ENCODE results near the gene ARHGEF25.
A peak's percentile ranks its signal among the peaks of the same experiment; 100 is the strongest.
"Not testable (repeated sequence)": the region's sequence is repeated elsewhere in the genome, so short reads cannot be mapped to it uniquely, and the experiment has no call there.

ARHGEF25 gene

DNA sequence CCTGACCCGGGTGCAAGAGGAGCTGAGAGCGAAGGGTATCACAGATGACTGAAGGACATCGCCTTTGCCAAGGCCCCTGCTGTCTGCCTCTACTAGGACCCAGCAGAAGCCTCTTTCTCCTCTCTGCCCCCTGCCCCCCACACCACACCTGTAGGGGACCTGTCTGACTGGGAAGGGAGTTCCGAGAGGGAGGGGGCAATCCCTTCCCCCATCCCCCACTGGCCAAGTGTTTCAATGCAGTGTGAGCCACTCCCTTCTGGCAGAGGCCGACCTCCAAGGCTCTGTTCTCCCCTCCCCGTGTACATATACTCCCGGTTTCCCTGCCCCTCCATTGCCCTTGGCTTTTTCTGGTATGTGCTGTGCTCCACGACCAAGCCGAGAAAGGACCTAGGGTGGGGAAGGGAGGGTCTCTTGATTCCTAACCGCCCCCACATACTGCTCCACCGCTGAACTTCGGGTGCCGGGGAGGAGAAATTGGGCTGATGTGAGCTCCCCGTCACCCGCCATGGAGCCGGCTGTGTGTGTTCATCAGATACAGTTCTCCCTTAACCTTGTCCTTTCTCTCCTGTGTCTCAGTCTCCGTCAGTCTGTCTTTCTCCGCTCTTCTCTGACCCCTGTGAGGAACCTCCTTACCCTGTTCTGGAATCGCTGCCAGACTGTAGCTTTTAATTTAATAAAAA, 2.0 kb upstream of the ARHGEF25 start:
- DNase-seq, result no peak

DNA sequence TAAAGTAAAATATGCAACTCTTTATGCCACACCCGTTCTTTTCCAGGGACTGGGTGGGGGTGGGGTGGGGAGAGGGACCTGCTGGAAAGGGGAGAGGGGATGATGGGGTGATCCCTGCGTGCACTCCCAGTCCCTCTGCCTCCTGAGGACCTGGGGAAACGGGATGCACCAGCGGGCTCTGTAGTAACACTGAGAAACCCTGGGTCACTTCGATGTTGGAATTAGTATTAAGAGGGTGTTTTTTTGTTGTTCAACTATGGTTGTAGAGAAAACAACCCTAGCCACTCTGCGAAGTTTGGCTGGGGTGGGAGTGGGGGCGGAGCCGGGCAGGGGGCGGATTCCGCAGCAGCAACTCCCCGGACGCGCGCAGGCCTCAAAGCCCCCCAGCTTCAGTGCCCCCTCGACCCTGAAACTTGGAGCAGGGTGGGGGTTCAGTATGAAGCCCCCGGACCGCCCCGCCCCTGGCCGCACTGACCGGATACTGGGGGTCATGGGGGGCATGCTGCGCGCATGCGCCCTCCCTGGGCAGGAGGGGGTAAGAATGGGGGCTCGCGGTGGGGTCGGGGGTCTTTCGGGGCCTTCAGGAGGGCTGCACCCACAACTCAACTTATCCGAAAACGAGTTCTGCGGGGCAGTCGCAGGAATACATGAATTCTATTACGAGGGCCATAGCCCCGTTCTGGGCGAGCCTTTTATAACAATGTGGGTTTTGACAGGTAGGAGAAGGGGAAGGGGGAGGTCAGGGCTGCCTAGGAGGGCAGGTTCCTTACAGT, 1.3 kb upstream of the ARHGEF25 start:
- no peak for DNase-seq

DNA sequence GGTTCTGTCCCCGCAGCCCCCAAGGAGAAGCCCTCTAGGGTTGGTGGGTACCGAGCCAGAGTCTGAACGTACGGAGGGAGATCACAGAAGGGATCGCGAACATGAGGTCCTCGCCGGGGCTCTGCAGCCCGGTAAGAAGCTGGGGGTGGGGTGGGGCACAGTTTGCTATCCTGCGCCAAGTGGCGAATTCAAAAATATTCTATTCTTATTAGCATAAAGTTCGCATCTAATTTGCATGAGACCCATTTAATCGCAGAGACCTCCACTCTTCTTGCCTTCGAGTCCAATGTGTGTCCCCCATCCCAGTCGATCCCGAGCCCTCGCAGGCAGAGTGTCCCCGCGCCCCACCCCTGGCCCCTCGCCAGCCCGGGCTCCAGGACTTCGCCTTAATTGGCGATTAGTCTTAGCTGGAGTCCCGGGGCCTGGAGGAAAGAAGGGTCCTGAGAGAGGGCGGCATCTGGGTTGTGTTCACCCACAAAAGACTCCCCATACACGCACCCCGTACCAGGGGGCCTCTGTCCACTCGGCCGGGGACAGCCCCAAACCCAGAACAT, 604 bp upstream of the ARHGEF25 start:
- DNase-seq, result peak; percentile 59

DNA sequence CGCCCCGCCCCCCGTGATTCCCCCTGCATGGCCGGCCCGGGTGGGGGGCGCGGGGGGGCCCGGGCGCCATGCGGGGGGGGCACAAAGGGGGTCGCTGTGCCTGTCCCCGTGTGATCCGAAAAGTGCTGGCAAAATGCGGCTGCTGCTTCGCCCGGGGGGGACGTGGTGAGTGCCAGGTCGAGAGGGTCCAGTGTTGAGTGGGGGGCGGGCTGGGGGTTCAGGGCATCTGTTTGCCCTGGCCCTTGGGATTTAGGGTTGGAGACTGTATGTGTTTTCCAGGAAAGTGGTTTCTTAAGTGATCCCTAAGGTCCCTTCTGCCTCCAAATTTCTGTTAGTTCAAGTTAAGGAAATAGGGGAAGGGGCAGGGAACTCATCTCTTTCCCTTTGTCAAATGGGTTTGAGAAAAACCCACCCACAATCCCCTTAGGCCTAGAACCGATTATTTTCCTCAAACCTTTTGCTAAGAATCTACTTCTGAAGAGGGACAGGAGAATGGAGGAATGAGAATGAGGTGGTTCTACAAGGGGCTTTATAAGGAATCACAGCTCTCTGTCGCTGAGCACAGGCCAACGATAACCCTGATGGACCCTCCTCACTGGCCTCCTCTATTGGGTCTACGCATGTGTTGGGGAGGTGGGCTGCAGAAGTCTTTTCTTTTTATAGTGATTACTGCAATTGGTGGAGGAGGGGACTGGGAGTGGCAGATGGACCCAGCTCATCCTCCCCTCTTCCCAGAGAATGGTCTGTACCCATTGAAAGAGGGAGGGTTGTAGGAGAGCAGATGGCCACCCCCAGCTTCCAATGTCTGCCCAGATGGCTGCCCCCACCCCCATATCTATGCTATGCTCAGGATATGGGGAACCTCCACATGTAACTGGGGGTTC, 834 bp downstream of the ARHGEF25 start:
- DNase-seq, result no peak

DNA sequence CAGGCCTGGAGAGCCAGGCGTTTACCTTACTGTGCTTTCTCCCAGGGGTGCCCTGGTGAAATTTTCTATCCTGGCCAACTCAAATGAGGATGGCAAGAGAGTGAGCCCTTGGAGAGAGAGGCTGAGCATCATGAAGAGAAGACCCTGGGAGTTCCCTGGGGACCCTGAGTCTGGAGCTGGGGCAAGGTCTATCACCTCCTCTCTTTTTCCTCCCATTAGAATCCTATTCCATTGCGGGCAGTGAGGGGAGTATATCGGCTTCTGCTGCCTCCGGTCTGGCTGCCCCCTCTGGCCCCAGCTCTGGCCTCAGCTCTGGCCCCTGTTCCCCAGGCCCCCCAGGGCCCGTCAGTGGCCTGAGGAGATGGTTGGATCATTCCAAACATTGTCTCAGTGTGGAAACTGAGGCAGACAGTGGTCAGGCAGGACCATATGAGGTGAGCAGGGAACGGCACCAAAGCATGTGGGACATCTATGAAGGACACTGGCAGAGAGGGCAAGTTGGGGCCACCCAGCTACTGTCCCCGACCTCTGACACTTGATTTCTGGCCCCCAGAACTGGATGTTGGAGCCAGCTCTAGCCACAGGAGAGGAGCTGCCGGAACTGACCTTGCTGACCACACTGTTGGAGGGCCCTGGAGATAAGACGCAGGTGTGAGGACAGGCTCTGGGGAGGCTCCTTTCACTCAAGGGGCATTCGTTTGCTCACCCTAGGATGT, 1.6 kb downstream of the ARHGEF25 start:
- no peak for DNase-seq

DNA sequence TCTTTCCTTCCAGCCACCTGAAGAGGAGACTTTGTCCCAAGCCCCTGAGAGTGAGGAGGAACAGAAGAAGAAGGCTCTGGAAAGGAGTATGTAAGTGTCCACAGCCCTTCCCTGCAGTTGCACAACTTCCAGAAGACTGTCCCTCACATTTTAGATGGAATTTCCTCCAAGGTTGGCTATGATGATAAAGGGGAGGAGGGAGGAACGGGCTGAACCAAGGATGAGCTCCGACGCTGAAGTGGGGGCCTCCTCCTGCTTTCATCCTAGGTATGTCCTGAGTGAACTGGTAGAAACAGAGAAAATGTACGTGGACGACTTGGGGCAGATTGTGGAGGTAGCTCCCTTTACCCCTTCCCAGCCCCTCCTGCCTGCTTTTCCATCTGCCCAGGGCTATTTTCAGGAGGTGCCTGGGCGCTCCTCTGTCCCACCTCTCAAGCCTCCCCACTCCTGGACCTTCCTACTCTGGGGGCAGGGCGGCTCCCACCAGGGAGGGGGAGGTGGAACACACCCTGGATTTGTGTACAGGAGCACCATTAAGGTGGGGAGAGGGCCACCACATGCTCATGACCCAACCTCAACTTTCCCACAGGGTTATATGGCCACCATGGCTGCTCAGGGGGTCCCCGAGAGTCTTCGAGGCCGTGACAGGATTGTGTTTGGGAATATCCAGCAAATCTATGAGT, 2.3 kb downstream of the ARHGEF25 start:
- no peak for DNase-seq

DNA sequence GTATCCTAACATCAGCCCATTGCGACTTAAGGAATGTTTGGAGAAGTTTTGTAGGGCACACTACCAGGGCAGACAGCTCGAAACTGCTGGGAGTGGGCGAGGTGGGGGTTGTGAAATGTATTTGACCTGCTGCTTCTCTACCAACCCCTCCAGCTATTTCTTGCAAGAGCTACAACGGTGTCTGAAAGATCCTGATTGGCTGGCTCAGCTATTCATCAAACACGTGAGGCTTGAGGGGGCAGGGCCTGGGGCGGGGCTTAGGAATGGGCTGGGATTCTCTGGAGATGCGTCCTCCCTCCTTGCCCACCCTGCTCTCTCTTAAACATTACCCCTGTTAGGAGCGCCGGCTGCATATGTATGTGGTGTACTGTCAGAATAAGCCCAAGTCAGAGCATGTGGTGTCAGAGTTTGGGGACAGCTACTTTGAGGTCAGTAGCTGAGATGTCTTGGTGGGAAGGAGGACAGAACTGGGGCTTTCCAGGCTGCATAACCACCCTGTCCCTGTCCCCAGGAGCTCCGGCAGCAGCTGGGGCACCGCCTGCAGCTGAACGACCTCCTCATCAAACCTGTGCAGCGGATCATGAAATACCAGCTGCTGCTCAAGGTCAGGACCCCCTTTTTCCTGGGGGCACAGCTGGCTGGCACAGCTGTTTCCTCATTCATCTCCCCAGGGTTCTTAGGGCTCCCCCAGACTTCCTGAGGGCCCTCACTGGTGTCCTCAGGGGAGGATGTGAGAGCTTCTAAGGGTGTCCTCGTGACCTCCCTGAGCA, 3.1 kb downstream of the ARHGEF25 start:
- DNase-seq, result no peak

DNA sequence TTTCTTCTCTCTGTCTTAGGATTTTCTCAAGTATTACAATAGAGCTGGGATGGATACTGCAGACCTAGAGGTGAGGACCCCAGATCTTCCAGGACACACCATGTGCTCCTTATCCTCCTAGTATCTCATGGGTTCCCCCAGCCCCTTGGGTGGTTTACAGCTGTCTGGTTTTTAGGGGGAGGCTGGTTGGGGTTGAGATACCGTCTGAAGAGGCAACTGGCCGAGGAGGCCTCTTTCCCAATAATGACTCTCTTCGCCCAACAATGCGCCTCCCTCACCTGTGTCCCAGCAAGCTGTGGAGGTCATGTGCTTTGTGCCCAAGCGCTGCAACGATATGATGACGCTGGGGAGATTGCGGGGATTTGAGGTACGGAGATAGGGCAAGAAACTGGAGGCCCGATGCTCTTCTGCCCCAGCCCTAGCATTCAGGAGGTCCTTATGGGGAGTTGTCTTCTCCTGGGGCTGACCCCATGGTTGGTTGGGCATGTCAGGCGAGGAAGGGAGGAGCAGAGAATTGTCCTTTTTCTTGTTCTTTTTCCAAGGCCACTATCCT, 3.8 kb downstream of the ARHGEF25 start:
- DNase-seq, result no peak

DNA sequence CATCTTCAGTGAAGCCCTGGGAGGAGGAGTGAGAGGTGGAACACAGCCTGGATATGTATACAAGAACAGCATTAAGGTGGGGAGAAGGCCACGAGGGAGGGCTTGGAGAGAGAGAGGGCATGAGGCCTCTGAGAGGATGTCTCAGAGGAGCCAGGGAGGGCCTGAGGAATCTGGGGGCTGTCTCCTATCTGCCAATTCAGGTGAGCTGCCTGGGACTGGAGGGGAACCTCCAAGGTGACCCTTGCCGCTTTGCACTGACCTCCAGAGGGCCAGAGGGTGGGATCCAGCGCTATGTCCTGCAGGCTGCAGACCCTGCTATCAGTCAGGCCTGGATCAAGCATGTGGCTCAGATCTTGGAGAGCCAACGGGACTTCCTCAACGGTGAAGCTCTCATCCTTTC, 4.4 kb downstream of the ARHGEF25 start:
- no peak for DNase-seq

DNA sequence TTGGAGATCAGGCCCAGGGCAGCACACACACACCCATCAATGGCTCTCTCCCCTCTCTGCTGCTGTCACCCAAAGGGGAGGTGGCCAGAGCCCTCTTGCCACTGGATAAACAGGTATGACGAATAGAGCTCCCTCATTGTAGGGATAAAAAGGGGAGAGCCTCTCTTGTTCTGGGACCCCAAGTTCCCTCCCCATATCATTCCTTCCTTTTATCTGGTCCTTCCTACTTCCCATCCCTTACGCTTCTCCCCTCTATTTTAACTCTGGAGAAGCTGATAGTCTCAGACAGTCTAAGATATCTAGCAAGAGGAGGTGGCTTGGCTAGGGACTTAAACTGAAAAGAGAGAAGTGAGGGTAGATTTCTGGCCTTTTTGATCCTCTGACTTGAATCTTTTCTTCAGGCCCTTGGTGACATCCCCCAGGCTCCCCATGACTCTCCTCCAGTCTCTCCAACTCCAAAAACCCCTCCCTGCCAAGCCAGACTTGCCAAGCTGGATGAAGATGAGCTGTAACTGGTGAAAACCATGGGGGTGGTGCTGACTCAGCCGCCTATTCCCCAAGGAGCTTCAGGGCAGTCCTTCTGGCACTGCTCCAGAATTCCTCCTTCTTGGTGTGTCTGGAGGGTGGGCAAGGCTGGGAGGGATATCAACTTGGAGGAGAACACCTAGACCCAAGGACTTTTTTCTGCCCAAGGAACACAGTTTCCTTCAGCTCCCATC, 5.3 kb downstream of the ARHGEF25 start:
- no peak for DNase-seq

DNA sequence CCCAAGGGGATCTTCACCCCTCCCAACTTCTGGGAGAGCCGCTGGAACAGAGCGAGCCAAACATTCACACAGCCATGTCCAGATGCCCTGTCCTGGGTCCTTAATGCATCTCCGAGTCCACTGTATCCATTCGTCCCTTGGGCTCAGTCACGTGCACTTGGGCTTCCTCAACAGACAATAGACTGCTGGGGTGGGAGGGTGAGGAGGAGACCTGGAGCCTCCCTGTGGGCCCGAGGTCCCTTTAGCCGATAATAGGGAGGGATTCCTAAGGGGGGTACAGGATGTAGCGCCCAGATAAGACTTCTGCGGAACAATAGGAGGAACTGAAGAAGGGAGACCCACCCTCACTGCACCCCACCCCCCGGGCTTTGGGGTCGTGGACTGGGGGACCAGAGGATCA, 6.7 kb downstream of the ARHGEF25 start:
- no peak for DNase-seq

DNA sequence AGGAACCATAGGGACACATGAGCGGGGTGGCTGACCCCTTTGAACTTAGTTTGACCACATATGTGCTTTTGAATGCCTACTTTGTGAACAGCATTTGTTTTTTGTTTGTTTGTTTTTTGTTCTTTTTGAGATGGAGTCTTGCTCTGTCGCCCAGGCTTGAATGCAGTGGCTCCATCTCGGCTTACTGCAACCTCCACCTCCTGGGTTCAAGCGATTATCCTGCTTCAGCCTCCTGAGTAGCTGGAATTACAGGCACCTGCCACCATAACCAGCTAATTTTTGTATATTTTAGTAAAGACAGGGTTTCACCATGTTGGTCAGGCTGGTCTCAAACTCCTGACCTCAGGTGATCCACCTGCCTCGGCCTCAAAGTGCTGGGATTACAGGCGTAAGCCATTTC, 7.2 kb downstream of the ARHGEF25 start:
- DNase-seq, result not testable (repeated sequence)

DNA sequence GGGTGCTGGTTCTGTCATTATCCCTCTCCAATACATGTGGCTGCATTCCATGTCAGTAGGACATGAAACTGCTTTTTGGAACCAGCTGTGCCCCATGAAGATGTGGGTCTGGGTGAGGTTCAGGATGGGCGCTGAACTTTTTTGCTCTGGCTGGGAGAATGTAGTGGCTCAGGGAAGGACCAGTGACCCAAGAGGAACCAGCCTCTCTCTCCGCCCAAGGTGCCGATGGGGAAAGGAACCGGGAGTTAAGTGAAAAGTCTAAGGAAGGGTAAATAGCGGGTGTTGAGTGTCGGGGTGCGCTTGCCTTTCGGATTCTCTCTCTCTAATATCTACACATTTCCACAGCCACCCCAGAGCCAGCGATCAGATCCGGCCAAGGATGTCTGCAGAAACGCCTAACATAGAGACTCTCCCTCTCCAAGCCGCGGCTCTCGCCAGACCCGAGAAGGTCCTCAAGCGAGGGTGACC, 7.8 kb downstream of the ARHGEF25 start:
- DNase-seq, result no peak

DNA sequence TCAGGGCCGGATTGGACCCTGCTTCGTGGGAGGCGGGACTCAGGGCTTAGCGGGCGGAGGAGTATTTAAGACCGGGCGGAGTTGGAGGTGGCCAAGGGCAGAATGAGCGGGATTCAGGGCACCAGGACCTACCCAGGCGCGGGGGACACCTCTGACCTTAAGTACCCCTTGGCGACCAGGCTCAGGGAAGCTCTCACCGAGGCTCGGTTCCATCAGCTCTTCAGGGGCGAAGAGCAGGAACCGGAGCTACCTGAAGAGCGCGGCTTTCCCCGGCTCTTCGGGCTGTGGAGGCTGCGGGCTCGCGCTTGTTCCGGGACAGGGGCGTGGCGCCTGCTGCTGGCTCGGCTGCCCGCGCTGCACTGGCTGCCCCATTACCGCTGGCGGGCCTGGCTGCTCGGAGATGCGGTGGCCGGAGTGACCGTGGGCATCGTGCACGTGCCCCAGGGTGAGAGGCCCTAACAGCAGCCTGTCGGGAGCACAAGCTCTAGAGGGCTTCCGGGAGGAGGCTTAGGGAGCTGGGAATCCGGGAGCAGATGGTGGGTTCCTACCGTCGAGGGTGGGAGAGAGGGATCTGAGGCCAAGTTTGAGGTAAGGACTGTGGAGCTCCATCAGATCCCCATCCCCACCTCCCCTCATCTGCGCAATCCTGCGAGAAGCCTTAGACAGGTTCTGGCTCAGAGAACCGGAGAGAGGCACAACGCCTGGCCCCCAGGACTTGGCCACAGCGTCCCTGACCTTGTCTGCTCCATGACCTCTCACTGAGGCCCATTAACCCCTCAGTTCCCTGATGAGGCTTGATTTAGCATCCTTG, 8.4 kb downstream of the ARHGEF25 start:
- peak; percentile 39 for DNase-seq

DNA sequence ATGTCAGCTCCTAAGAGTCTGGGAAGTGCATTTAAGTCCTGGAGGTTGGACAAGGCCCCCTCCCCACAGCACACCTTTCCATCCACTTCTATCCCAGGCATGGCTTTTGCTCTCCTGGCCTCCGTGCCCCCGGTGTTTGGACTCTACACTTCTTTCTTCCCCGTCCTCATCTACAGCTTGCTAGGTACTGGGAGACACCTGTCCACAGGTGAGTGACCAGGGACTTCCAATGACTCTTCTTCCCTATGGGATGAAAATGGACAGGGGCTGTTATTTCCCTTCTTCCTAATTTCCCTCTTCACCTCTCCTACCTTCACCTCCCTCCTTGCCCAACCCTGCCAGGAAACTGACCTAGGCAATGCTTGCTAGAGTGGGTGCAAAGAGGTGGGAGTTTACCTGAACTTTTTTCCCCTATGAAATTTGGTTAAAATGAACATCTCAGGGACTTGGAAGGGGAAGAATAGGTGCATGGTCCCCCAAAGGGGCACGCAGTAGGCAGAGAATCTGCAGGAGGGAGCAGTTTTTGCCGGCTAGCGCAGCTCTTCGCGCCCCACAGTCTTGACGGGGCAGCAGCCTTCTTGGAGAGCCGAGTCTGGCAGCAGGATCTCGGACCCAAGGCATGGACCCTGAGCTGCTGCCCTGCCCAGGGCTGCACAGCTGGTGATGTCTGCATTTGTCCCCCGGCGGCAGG, 9.2 kb downstream of the ARHGEF25 start:
- DNase-seq, result no peak

DNA sequence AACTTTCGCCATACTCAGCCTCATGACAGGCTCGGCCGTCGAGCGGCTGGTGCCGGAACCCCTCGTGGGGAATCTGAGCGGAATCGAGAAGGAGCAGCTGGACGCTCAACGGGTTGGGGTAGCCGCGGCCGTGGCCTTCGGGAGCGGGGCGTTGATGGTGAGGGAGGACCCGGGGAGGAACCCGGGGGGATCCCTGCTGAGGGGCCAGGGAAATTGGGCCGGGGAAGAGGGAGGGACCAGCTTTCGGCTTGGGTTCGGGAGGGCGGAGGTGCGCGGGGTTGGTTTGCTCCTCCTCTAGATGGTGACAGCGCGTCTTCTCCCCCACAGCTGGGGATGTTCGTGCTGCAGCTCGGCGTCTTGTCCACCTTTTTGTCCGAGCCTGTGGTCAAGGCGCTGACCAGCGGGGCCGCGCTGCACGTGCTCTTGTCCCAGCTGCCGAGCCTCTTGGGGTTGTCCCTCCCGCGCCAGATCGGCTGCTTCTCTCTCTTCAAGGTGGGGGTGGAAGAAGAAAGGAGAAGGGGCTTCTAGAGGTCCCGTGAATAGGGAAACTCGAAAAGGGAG, 9.8 kb downstream of the ARHGEF25 start:
- peak; percentile 41 for DNase-seq

DNA sequence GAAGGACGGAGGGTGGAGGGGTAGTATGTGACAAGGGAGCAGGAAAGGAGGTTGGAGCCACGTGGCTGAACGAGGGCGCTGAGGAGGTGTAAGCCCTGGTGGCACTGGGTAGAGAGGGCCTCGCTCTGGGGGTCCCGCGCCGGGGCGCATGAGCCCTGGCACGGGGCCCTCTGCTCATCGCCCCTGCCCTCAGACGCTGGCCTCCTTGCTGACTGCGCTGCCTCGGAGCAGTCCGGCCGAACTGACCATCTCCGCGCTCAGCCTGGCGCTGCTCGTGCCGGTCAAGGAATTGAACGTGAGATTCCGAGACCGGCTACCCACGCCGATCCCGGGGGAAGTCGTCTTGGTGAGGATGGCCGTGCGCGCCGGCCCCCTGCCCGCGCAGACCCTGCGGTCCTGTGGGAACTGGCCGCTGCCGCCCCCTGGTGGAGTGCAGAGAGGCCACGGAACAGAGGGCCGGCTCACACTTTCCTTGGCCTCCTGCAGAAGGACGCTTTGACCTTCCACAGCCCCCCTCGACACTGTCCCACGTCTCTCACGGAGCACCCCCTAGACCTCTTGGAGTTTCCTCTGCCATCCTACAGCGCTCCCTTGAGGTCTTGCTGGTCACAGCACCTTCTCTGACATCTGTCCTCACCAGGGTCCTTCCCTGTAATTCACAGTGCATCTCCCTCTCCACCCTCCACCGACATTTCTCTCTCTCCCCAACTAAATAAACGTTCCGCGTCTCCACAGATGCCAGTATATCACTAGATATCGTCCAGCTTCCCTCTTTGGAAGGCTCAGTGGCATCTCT, 10.5 kb downstream of the ARHGEF25 start:
- DNase-seq, result peak; percentile 83

Data from right kidney (tissue), 1 donor.